ENCODE data around the gene FNDC11. TPM values are rescaled to one million over a fixed set of nuclear protein-coding genes. Genes with fewer than 3 reads are reported as not detected.

FNDC11 gene
- polyA plus RNA-seq, 4 donors = 0.22 to 0.25 TPM; not detected in 2

DNA sequence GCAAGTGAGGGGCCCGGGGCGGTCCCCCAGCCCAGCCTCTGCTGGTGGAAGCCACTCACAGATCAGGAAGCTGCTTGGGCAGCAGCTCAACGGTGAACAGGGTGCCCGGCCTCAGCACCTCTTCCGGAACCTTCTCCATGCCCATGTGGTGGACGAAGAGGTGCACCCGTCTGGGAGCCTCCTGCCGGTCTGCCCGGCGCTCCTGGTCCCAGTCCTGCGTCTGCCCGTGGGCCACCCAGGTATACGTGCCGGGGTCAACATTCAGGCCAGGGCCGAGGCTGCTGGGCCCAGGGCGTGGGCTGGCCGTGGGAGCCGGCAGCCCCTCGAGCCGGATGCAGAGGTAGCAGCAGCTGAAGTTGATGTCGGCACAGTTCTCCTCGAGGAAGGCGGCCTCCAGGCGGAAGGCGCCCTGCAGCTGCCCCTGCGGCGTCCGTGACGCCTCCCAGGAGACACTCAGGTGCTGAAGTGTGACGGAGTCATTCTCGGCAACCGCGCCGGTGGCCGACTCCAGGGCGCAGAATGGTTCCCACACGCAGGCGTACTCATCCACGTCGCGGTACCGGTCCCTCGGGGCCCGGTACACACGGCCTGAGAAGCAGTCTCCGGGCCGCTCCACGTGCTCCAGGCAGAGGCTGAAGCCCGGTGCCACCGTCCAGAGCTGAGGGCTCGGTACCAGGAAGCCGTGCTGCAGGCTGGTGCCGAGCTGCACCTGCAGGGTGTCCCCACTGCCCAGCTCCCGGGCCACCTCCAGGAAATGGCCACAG is 8.7 kb downstream of the FNDC11 start:
- 93 to 94% (median 93%) methylated on average over 46 to 54 of the region's 54 CpGs for WGBS, 3 donors
- no peak for DNase-seq
- no peaks in the 10 kb centered on the region for H3K27me3 ChIP-seq (ENCODE audit: control insufficient read depth in 3 of 3, insufficient read depth in 3 of 3, low read length in 3 of 3)
- no peaks in the 10 kb centered on the region for H3K4me1 ChIP-seq (ENCODE audit: control insufficient read depth in 3 of 3, insufficient read depth in 2 of 3, low read depth in 1 of 3, low read length in 2 of 3)
- no peak overlapping the region for H3K4me3 ChIP-seq (ENCODE audit: low read depth in 1 of 3, low read length in 3 of 3)
- FAIRE-seq = no peak
- H3K27ac ChIP-seq (ENCODE audit: low read depth in 1 of 3, low read length in 2 of 3) = no peak overlapping the region
- H3K36me3 ChIP-seq (ENCODE audit: control insufficient read depth in 3 of 3, insufficient read depth in 2 of 3, low read depth in 1 of 3, low read length in 3 of 3) = peaks cover 3 to 78% (median 10%) of the 10 kb centered on the region in 3 donors
- no peaks in the 10 kb centered on the region for H3K9me3 ChIP-seq (ENCODE audit: control insufficient read depth in 2 of 2, insufficient read depth in 1 of 2, low read depth in 1 of 2, low read length in 1 of 2)

DNA sequence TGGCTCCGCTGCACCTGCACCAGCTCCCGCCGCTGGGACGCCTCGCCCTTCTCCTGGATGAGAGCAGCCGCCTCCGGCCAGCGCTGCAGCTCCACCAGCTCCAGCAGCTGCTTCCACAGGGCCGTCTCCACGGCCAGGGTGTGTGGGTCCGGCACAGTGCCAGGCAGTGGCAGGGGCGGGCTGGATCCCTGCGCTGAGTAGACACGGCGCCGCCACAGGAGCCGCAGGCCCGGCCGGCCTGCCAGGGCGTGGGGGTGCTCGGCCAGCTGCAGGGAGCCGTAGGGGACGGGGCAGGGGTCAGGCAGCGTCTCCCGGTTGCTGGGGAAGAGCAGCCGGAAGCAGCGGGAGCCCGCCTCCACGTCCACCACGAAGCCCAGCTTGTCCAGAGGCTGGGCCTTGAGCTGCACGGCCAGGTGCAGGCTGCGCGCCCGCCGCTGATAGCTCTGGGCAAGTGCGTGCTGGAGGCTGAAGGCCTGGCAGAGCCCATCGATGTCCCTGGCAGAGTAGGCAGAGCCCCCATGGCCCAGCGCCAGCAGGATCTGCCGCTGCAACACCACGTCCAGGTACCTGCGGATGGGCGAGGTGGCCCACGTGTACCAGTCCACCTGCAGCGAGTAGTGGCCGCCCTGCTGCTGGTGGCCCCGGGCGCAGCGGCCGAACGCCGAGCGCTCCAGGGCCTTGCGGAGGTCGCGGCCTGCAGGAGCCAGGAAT is 9.4 kb downstream of the FNDC11 start:
- no peak for DNase-seq

DNA sequence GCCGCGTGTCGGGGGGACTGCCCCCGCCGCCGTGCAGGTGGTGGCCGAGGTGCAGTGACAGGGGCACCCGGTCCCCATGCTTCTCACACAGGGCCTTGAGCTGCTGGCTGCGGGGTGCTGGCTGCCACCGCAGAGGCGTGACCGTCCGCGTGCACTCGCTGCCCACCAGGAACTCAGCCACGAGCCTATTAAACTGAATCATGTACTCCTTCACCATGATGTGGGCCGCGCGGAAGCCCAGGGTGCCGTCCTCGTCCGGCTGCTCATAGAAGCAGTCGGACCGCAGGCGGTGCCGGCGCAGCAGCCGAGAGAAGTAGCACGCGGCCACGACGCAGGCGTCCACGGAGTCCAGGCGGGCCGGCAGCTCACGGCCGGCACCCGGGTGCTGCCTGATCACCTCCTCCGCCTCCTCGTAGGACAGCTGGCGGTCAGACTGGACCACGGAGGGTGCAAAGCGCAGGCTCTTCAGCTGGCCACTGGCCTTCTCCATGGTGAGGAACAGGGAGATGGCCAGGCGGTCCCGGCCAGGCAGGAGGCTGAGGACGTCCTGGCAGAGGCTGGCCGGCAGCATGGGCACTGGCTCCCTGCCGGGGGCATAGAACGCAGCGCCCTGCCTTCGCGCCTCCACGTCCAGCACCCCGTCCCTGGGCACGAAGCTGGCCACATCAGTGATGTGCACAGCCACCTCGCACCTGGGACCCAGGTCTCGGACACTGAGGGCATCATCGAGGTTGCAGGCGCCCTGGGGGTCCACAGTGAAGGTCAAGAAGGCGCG is 10.3 kb downstream of the FNDC11 start:
- no peak overlapping the region for H3K27ac ChIP-seq (ENCODE audit: low read depth in 1 of 3, low read length in 2 of 3)
- FAIRE-seq (no peak), DNase-seq (no peak)
- H3K27me3 ChIP-seq (ENCODE audit: control insufficient read depth in 3 of 3, insufficient read depth in 3 of 3, low read length in 3 of 3) = no peaks in the 10 kb centered on the region
- no peak overlapping the region for H3K4me3 ChIP-seq (ENCODE audit: low read depth in 1 of 3, low read length in 3 of 3)
- WGBS, 3 donors = 94 to 96% (median 95%) methylated on average over 59 to 62 of the region's 62 CpGs
- H3K36me3 ChIP-seq (ENCODE audit: control insufficient read depth in 3 of 3, insufficient read depth in 2 of 3, low read depth in 1 of 3, low read length in 3 of 3) = peaks cover 3 to 75% (median 10%) of the 10 kb centered on the region in 3 donors
- no peaks in the 10 kb centered on the region for H3K4me1 ChIP-seq (ENCODE audit: control insufficient read depth in 3 of 3, insufficient read depth in 2 of 3, low read depth in 1 of 3, low read length in 2 of 3)
- H3K9me3 ChIP-seq (ENCODE audit: control insufficient read depth in 2 of 2, insufficient read depth in 1 of 2, low read depth in 1 of 2, low read length in 1 of 2) = no peaks in the 10 kb centered on the region

More for the DNA sequence above, 9.4 kb downstream of the FNDC11 start:
- Histone ChIP-seq H3K4me3 (ENCODE audit: low read depth in 1 of 3, low read length in 3 of 3) (no peak overlapping the region), H3K9me3 (ENCODE audit: control insufficient read depth in 2 of 2, insufficient read depth in 1 of 2, low read depth in 1 of 2, low read length in 1 of 2) (no peaks in the 10 kb centered on the region), H3K4me1 (ENCODE audit: control insufficient read depth in 3 of 3, insufficient read depth in 2 of 3, low read depth in 1 of 3, low read length in 2 of 3) (no peaks in the 10 kb centered on the region), H3K27ac (ENCODE audit: low read depth in 1 of 3, low read length in 2 of 3) (no peak overlapping the region), H3K36me3 (ENCODE audit: control insufficient read depth in 3 of 3, insufficient read depth in 2 of 3, low read depth in 1 of 3, low read length in 3 of 3) (peaks cover 3 to 81% (median 10%) of the 10 kb centered on the region in 3 donors), H3K27me3 (ENCODE audit: control insufficient read depth in 3 of 3, insufficient read depth in 3 of 3, low read length in 3 of 3) (no peaks in the 10 kb centered on the region)
- FAIRE-seq = no peak
- 95% methylated on average over 39 to 55 of the region's 55 CpGs for WGBS, 3 donors

DNA sequence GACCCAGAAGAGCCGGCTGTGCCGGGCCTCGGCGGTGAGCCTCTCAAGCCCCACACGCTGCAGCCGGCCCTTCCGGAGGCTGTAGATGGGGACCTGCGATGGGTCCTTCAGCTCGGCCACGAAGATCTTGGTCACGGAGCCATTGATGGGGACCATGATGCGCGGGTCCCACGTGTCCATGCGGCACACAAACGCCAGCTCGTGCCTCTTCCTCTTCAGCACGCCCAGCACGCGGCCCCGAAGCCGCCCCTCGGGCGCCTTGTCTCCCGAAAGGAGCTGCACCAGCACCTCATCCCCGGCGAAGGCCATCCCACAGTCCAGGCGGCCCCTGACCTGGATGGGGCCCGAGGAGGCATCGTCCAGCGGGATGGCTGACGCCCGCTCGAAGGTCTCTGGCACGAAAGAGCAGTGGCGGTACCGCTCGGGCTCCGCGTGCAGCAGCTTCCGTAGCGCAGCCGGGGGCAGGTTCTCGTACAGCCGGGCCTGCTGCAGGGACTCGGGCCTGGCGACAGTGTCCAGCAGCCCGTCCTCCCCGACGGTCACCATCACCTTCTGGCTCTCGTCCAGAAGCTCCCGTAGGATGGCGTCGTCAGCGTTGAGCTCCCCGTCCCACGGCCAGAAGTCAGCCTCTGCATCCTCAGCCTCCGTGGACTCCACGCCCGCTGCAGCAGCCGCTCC is 11.2 kb downstream of the FNDC11 start:
- no peaks in the 10 kb centered on the region for H3K4me1 ChIP-seq (ENCODE audit: control insufficient read depth in 3 of 3, insufficient read depth in 2 of 3, low read depth in 1 of 3, low read length in 2 of 3)
- no peak for FAIRE-seq
- H3K9me3 ChIP-seq (ENCODE audit: control insufficient read depth in 2 of 2, insufficient read depth in 1 of 2, low read depth in 1 of 2, low read length in 1 of 2) = no peaks in the 10 kb centered on the region
- DNase-seq = no peak
- peaks cover 3 to 68% (median 7%) of the 10 kb centered on the region in 3 donors for H3K36me3 ChIP-seq (ENCODE audit: control insufficient read depth in 3 of 3, insufficient read depth in 2 of 3, low read depth in 1 of 3, low read length in 3 of 3)
- H3K4me3 ChIP-seq (ENCODE audit: low read depth in 1 of 3, low read length in 3 of 3) = no peak overlapping the region
- WGBS, 3 donors = 95 to 98% (median 97%) methylated on average over 54 to 61 of the region's 61 CpGs
- H3K27ac ChIP-seq (ENCODE audit: low read depth in 1 of 3, low read length in 2 of 3) = no peak overlapping the region
- H3K27me3 ChIP-seq (ENCODE audit: control insufficient read depth in 3 of 3, insufficient read depth in 3 of 3, low read length in 3 of 3) = no peaks in the 10 kb centered on the region

DNA sequence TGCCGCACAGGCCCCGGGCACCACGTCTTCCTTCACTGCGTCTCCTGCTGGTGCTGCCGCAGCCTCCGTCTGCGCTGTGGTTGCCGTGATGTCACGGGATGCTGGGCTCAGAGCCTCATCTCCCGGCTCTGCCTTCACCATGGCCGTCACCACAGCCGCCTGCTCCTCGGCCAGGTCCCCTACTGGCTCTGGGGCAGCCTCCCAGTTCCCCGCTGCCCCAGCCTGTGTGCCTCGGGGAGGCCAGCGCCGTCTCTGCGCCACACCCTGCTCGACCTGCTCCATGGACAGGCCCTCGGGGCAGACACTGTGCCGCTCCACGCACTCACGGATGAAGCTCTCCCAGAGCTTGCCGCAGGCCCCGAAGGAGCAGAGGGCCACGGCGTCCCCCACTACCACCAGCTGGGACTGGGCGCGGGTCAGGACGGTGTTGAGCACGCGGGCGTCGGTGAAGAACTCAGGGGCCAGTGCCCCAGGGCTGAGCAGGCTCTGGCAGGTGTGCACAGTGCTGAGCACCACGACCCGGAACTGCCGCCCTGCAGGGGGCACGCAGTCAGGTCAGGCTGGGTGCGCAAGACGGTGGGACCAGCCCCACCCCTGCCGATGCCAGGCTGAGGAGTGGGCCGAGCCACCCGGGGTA is 11.9 kb downstream of the FNDC11 start:
- WGBS, 3 donors = 95% methylated on average over 37 to 43 of the region's 43 CpGs
- no peak for FAIRE-seq

DNA sequence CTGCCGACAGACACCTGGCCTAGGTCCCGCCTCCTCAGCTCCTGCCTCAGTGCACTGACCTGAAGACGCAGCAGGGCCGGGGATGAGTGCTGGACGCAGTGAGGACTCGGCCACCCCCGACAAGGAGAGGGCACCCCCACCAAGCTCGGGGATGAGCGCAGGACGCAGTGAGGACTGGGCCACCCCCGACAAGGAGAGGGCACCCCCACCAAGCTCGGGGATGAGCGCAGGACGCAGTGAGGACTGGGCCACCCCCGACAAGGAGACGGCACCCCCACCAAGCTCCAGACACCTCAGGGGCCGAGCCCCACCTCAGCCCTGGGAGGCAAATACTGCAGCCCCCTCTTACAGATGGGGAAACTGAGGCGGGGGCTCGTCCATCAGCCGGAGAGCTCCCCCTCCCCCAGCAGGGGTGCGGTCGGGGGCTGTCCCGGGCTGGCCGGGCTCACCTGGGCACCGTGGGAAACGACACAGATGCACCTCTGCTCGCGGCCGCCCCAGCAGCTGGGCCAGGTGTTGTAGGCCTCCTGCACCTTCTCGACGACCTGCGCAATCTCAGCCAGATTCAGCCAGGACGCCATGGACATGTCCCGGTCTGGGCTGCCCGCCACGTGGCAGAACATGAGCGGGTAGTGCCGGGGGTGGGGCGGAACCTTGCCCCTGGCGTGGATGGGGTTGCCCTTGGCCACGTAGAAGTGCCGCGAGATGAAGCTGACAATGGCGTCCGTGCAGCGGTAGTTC is 12.6 kb downstream of the FNDC11 start:
- H3K36me3 ChIP-seq (ENCODE audit: control insufficient read depth in 3 of 3, insufficient read depth in 2 of 3, low read depth in 1 of 3, low read length in 3 of 3) = peaks cover 0 to 57% (median 5%) of the 10 kb centered on the region in 3 donors
- H3K27me3 ChIP-seq (ENCODE audit: control insufficient read depth in 3 of 3, insufficient read depth in 3 of 3, low read length in 3 of 3) = no peaks in the 10 kb centered on the region
- no peak overlapping the region for H3K4me3 ChIP-seq (ENCODE audit: low read depth in 1 of 3, low read length in 3 of 3)
- H3K4me1 ChIP-seq (ENCODE audit: control insufficient read depth in 3 of 3, insufficient read depth in 2 of 3, low read depth in 1 of 3, low read length in 2 of 3) = no peaks in the 10 kb centered on the region
- no peak for DNase-seq
- no peaks in the 10 kb centered on the region for H3K9me3 ChIP-seq (ENCODE audit: control insufficient read depth in 2 of 2, insufficient read depth in 1 of 2, low read depth in 1 of 2, low read length in 1 of 2)
- no peak overlapping the region for H3K27ac ChIP-seq (ENCODE audit: low read depth in 1 of 3, low read length in 2 of 3)
- WGBS, 3 donors = 89 to 91% (median 90%) methylated on average over 27 to 46 of the region's 46 CpGs
- FAIRE-seq = no peak

More for the DNA sequence above, 11.9 kb downstream of the FNDC11 start:
- Histone ChIP-seq H3K9me3 (ENCODE audit: control insufficient read depth in 2 of 2, insufficient read depth in 1 of 2, low read depth in 1 of 2, low read length in 1 of 2) (no peaks in the 10 kb centered on the region), H3K27ac (ENCODE audit: low read depth in 1 of 3, low read length in 2 of 3) (no peak overlapping the region), H3K36me3 (ENCODE audit: control insufficient read depth in 3 of 3, insufficient read depth in 2 of 3, low read depth in 1 of 3, low read length in 3 of 3) (peaks cover 3 to 64% (median 5%) of the 10 kb centered on the region in 3 donors), H3K4me3 (ENCODE audit: low read depth in 1 of 3, low read length in 3 of 3) (no peak overlapping the region), H3K4me1 (ENCODE audit: control insufficient read depth in 3 of 3, insufficient read depth in 2 of 3, low read depth in 1 of 3, low read length in 2 of 3) (no peaks in the 10 kb centered on the region), H3K27me3 (ENCODE audit: control insufficient read depth in 3 of 3, insufficient read depth in 3 of 3, low read length in 3 of 3) (no peaks in the 10 kb centered on the region)
- DNase-seq = no peak

DNA sequence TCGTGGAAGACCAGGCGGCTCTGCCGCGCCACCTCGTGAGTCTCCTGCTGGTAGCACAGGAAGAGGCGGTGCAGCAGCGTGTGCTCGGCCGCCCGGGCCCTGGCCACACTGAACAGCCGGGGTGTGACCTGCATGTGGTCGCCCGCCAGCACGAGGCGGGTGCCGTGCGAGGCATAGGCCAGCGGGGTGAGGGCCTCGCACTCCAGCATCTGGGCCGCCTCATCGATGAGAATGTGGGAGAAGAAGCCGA is 13.1 kb downstream of the FNDC11 start:
- H3K4me1 ChIP-seq (ENCODE audit: control insufficient read depth in 3 of 3, insufficient read depth in 2 of 3, low read depth in 1 of 3, low read length in 2 of 3) = no peaks in the 10 kb centered on the region
- no peaks in the 10 kb centered on the region for H3K9me3 ChIP-seq (ENCODE audit: control insufficient read depth in 2 of 2, insufficient read depth in 1 of 2, low read depth in 1 of 2, low read length in 1 of 2)
- no peak overlapping the region for H3K27ac ChIP-seq (ENCODE audit: low read depth in 1 of 3, low read length in 2 of 3)
- 85 to 91% (median 88%) methylated on average over 21 to 22 of the region's 22 CpGs for WGBS, 3 donors
- no peaks in the 10 kb centered on the region for H3K27me3 ChIP-seq (ENCODE audit: control insufficient read depth in 3 of 3, insufficient read depth in 3 of 3, low read length in 3 of 3)
- H3K4me3 ChIP-seq (ENCODE audit: low read depth in 1 of 3, low read length in 3 of 3) = no peak overlapping the region
- no peak for DNase-seq
- peaks cover 0 to 55% (median 6%) of the 10 kb centered on the region in 3 donors for H3K36me3 ChIP-seq (ENCODE audit: control insufficient read depth in 3 of 3, insufficient read depth in 2 of 3, low read depth in 1 of 3, low read length in 3 of 3)
- FAIRE-seq = no peak
